CD4-positive, alpha-beta memory T cell (primary cell): ENCODE results near the gene TXLNA. TPM values are rescaled to one million over a fixed set of nuclear protein-coding genes. Genes with fewer than 3 reads are reported as not detected.
"Not testable (repeated sequence)": the region's sequence is repeated elsewhere in the genome, so short reads cannot be mapped to it uniquely, and the experiment has no call there.

ENCODE experiments used
- CTCF ChIA-PET: fragments of 350-600 bp; sonication (Branson Sonifier 250); formaldehyde crosslinking; loops from one replicate; lab custom pipeline; 2021; ENCODE audit warnings: inconsistent platforms; ENCODE audit not compliant: partially characterized antibody; lab: Charles Lee
- POLR2A ChIA-PET: fragments of 350-600 bp; sonication (Branson Sonifier 250); formaldehyde crosslinking; loops from one replicate; lab custom pipeline; 2021; ENCODE audit not compliant: partially characterized antibody; lab: Charles Lee
- DNase-seq, 5 donors: peaks; one replicate each; pipeline versions ENCODE4 v3.0.0 to v3.0.0-alpha.2; 2020 to 2022; ENCODE audit warnings: mixed read lengths in 1 of 5
- H3K27ac ChIP-seq: one replicate; pipeline ENCODE4 v1.7.0; 2013; ENCODE audit warnings: low read depth, low read length
- H3K27me3 ChIP-seq: 2 replicates; pipeline ENCODE4 v1.7.0; 2013; ENCODE audit warnings: mild to moderate bottlenecking, low read length, moderate library complexity; ENCODE audit not compliant: insufficient read depth
- H3K36me3 ChIP-seq: 2 replicates; pipeline ENCODE4 v1.7.0; 2013; ENCODE audit warnings: mild to moderate bottlenecking, low read length, moderate library complexity; ENCODE audit not compliant: insufficient read depth
- H3K4me1 ChIP-seq: 2 replicates; pipeline ENCODE4 v1.7.0; 2013; ENCODE audit warnings: mild to moderate bottlenecking, low read length, moderate library complexity; ENCODE audit not compliant: insufficient read depth
- H3K4me3 ChIP-seq, 2 donors: one replicate each; pipeline ENCODE4 v1.7.0; 2013; ENCODE audit warnings: low read length in 2 of 2, mild to moderate bottlenecking in 1 of 2
- H3K9me3 ChIP-seq, 2 donors: one replicate each; pipeline ENCODE4 v1.7.0; 2013; ENCODE audit warnings: low read length in 2 of 2, control low read depth in 1 of 2; ENCODE audit not compliant: control insufficient read depth in 1 of 2
- H3K27ac Mint-ChIP-seq, 7 donors: one replicate each; pipeline ENCODE4 v1.8.0; 2020 to 2021; ENCODE audit warnings: mixed read lengths in 7 of 7, mild to moderate bottlenecking in 6 of 7, inconsistent platforms in 3 of 7, moderate library complexity in 3 of 7
- H3K27me3 Mint-ChIP-seq, 2 donors: one replicate each; pipeline ENCODE4 v1.8.0; 2020 to 2021; ENCODE audit warnings: mixed read lengths in 2 of 2
- H3K36me3 Mint-ChIP-seq, 2 donors: one replicate each; pipeline ENCODE4 v1.8.0; 2020 to 2021; ENCODE audit warnings: mixed read lengths in 2 of 2, inconsistent platforms in 1 of 2, mild to moderate bottlenecking in 1 of 2
- H3K4me1 Mint-ChIP-seq, 4 donors: one replicate each; pipeline ENCODE4 v1.8.0; 2020 to 2021; ENCODE audit warnings: mixed read lengths in 4 of 4, mild to moderate bottlenecking in 1 of 4
- H3K4me3 Mint-ChIP-seq, 8 donors: one replicate each; pipeline ENCODE4 v1.8.0; 2020 to 2021; ENCODE audit warnings: mixed read lengths in 8 of 8, mild to moderate bottlenecking in 7 of 8, moderate library complexity in 6 of 8, inconsistent platforms in 3 of 8
- H3K9me3 Mint-ChIP-seq, 8 donors: one replicate each; pipeline ENCODE4 v1.8.0; 2020 to 2021; ENCODE audit warnings: mixed read lengths in 8 of 8, mild to moderate bottlenecking in 5 of 8, inconsistent platforms in 3 of 8, moderate library complexity in 1 of 8
- intact Hi-C: fragments of 100-400 bp; cut with micrococcal nuclease; formaldehyde crosslinking; loops from one replicate; pipeline ENCODE4 v1.15.1; 2023
- polyA plus RNA-seq, 2 donors: library from polyadenylated mRNA; unstranded; fragments of 300-500 nt; fragmentation: Illumina TruSeq; gene quantifications; one replicate each; pipeline ENCODE4 v1.2.3, GENCODE V29; 2021
- total RNA-seq, 2 experiments: library from RNA; stranded (reverse); gene quantifications; one replicate each; pipeline ENCODE4 v1.2.3, GENCODE V29; 2021

Gene TXLNA
- total and polyA plus RNA-seq, 4 experiments from 2014 or later = 21.8 to 43.4 (median 37.5) TPM

GRCh38 chr1:32144033-32144432, 35.4 kb upstream of the TXLNA start:
- H3K4me1 Mint-ChIP-seq = peaks cover 35 to 69% (median 52%) of the 10 kb centered on the region in 4 donors
- Histone ChIP-seq H3K36me3 (no peaks in the 10 kb centered on the region), H3K4me3 (no peak overlapping the region), H3K27ac (no peak overlapping the region), H3K27me3 (no peaks in the 10 kb centered on the region), H3K4me1 (peaks cover 20% of the 10 kb centered on the region), H3K9me3 (no peaks in the 10 kb centered on the region)
- peaks cover 0 to 17% (median 10%) of the 10 kb centered on the region in 8 donors for H3K9me3 Mint-ChIP-seq
- no peak overlapping the region for H3K27ac Mint-ChIP-seq
- no peak for DNase-seq
- intact Hi-C loops = no loop called here
- POLR2A ChIA-PET = no interaction called here
- H3K4me3 Mint-ChIP-seq = no peak overlapping the region
- H3K36me3 Mint-ChIP-seq = peaks cover 19 to 22% of the 10 kb centered on the region in 2 donors
- no peaks in the 10 kb centered on the region for H3K27me3 Mint-ChIP-seq
- CTCF ChIA-PET = no interaction called here

DNA sequence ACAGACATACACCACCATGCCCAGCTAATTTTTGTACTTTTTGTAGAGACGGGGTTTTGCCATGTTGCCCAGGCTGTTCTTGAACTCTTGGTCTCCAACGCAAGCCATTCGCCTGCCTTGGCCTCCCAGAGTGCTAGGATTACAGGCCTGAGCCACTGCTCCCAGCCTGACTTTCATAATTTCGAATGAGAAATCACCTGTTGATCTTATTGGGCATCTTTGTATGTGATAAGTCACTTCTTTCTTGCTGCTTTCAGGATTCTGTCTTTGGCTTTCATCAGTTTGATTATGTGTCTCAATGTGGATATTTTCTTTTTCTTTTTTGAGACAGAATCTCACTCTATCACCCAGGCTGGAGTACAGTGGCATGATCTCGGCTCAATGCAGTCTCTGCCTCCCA, 31.7 kb upstream of the TXLNA start:
- POLR2A ChIA-PET, H3K4me1 ChIP-seq, H3K4me3 ChIP-seq, CTCF ChIA-PET, H3K36me3 ChIP-seq, H3K4me3 Mint-ChIP-seq, H3K27me3 ChIP-seq, H3K9me3 ChIP-seq, H3K27me3 Mint-ChIP-seq, DNase-seq, H3K27ac ChIP-seq, intact Hi-C loops: not testable (repeated sequence)
- Mint-ChIP-seq H3K27ac (peak overlapping the region in 1 of 7 donors; percentile 47), H3K4me1 (peaks cover 22 to 56% (median 43%) of the 10 kb centered on the region in 4 donors), H3K9me3 (peaks cover 0 to 18% (median 11%) of the 10 kb centered on the region in 8 donors), H3K36me3 (peaks cover 22 to 24% of the 10 kb centered on the region in 2 donors)

- intact Hi-C loops = no loop called here
- DNase-seq = no peak
- Mint-ChIP-seq H3K27ac (peak overlapping the region in 2 of 7 donors; percentile 7 to 29), H3K9me3 (peaks cover 0 to 18% (median 11%) of the 10 kb centered on the region in 8 donors), H3K4me1 (peaks cover 10 to 30% (median 23%) of the 10 kb centered on the region in 4 donors), H3K27me3 (no peaks in the 10 kb centered on the region), H3K4me3 (no peak overlapping the region), H3K36me3 (peaks cover 24 to 29% of the 10 kb centered on the region in 2 donors)
- H3K27me3 ChIP-seq = no peaks in the 10 kb centered on the region
- H3K36me3 ChIP-seq = peaks cover under 1% of the 10 kb centered on the region
- no peak overlapping the region for H3K4me3 ChIP-seq
- H3K9me3 ChIP-seq = no peaks in the 10 kb centered on the region
- no peaks in the 10 kb centered on the region for H3K4me1 ChIP-seq
- H3K27ac ChIP-seq = no peak overlapping the region
- CTCF ChIA-PET = interaction anchor here (0.5 to 1.1 kb wide), 2 partner anchors 66 to 171 kb away, joined by 3 to 4 read pairs; no protein-coding TSS in a partner anchor
- POLR2A ChIA-PET = no interaction called here
These were observed 28.6 kb upstream of the TXLNA start for GRCh38 chr1:32150847-32151246.

DNA sequence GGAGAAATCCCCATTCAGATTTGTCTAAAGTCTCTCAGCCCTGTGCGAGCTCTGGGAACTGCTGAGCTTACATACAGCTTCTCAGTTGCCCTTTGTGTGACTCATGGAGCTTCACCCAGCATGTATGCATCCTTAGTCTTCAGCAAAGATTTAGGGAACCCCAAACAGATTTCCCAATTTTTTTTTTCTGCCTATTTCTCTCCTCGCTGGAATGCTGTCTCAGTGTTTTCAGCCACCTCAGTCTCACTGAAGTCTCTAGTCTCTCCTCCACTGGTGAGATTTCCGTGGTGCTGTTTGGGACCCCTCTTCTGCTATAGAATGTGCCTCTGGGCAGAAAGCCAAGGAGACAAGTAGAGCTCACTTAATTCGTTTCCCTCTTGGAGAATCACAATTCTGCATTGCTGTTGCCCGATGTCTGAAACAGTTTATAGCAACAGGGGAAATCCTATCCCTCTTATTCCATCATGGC, 28.1 kb upstream of the TXLNA start:
- H3K27ac ChIP-seq = no peak overlapping the region
- no peak for DNase-seq
- peaks cover 6 to 25% (median 18%) of the 10 kb centered on the region in 4 donors for H3K4me1 Mint-ChIP-seq
- H3K27me3 Mint-ChIP-seq = no peaks in the 10 kb centered on the region
- no peaks in the 10 kb centered on the region for H3K9me3 ChIP-seq
- H3K36me3 ChIP-seq = peaks cover 6% of the 10 kb centered on the region
- H3K36me3 Mint-ChIP-seq = peaks cover 27 to 33% of the 10 kb centered on the region in 2 donors
- no peaks in the 10 kb centered on the region for H3K27me3 ChIP-seq
- H3K9me3 Mint-ChIP-seq = peaks cover 0 to 18% (median 11%) of the 10 kb centered on the region in 8 donors
- no peak overlapping the region for H3K4me3 ChIP-seq
- intact Hi-C loops = no loop called here
- peak overlapping the region in 2 of 7 donors; percentile 7 to 27 for H3K27ac Mint-ChIP-seq
- CTCF ChIA-PET = interaction anchor here (0.5 to 1.1 kb wide), 3 partner anchors 65 to 563 kb away, joined by 3 to 4 read pairs (median 3); no protein-coding TSS in a partner anchor
- H3K4me1 ChIP-seq = no peaks in the 10 kb centered on the region
- H3K4me3 Mint-ChIP-seq = peak overlapping the region in 1 of 8 donors; percentile 44
- POLR2A ChIA-PET = no interaction called here

GRCh38 chr1:32159189-32159588, 20.3 kb upstream of the TXLNA start:
- ChIA-PET POLR2A (no interaction called here), CTCF (interaction anchor here (1.1 kb wide), 1 partner anchor 242 kb away, joined by 3 read pairs; no protein-coding TSS in a partner anchor)
- DNase-seq = no peak
- Histone ChIP-seq H3K9me3 (no peaks in the 10 kb centered on the region), H3K27me3 (no peaks in the 10 kb centered on the region), H3K36me3 (peaks cover 71% of the 10 kb centered on the region), H3K4me3 (no peak overlapping the region), H3K27ac (no peak overlapping the region), H3K4me1 (no peaks in the 10 kb centered on the region)
- H3K4me1 Mint-ChIP-seq = peaks cover 0 to 4% (median under 1%) of the 10 kb centered on the region in 4 donors
- H3K9me3 Mint-ChIP-seq = no peaks in the 10 kb centered on the region
- peak overlapping the region in 1 of 7 donors; percentile 64 for H3K27ac Mint-ChIP-seq
- H3K27me3 Mint-ChIP-seq = no peaks in the 10 kb centered on the region
- intact Hi-C loops = no loop called here
- H3K36me3 Mint-ChIP-seq = peaks cover 66 to 78% of the 10 kb centered on the region in 2 donors
- no peak overlapping the region for H3K4me3 Mint-ChIP-seq

GRCh38 chr1:32163405-32163804, 16.1 kb upstream of the TXLNA start:
- Mint-ChIP-seq H3K36me3 (peaks cover 54 to 69% of the 10 kb centered on the region in 2 donors), H3K27me3 (no peaks in the 10 kb centered on the region), H3K4me3 (no peak overlapping the region), H3K27ac (peak overlapping the region in 1 of 7 donors; percentile 4), H3K9me3 (no peaks in the 10 kb centered on the region), H3K4me1 (peaks cover 0 to 1% (median 0%) of the 10 kb centered on the region in 4 donors)
- ChIA-PET CTCF (interaction anchor here (1.2 kb wide), 1 partner anchor 237 kb away, joined by 3 read pairs; no protein-coding TSS in a partner anchor), POLR2A (interaction anchor here (1.2 kb wide), 1 partner anchor 17 kb away, joined by 3 read pairs; the partner anchor contains the start of gene TXLNA)
- Histone ChIP-seq H3K4me1 (no peaks in the 10 kb centered on the region), H3K27ac (no peak overlapping the region), H3K27me3 (no peaks in the 10 kb centered on the region), H3K4me3 (no peak overlapping the region), H3K9me3 (no peaks in the 10 kb centered on the region), H3K36me3 (peaks cover 61% of the 10 kb centered on the region)
- DNase-seq = no peak
- intact Hi-C loops = no loop called here

DNA sequence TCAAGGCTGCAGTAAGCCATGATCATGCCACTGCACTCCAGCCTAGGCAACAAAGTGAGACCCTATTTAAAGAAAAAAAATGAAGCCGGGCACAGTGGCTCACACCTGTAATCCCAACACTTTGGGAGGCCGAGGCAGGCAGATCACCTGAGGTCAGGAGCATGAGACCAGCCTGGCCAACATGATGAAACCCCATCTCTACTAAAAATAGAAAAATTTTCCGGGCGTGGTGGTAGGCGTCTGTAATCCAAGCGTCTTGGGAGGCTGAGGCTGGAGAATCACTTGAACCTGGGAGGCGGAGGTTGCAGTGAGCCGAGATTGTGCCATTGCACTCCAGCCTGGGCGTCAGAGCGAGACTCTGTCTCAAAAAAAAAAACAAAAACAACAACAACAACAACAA, 13.8 kb upstream of the TXLNA start:
- H3K36me3 ChIP-seq = peaks cover 63% of the 10 kb centered on the region
- H3K4me1 Mint-ChIP-seq, H3K9me3 Mint-ChIP-seq, H3K9me3 ChIP-seq, H3K4me3 Mint-ChIP-seq, POLR2A ChIA-PET, DNase-seq, H3K4me3 ChIP-seq, H3K27me3 Mint-ChIP-seq, intact Hi-C loops, H3K4me1 ChIP-seq, H3K27me3 ChIP-seq, H3K27ac Mint-ChIP-seq, H3K27ac ChIP-seq: not testable (repeated sequence)
- CTCF ChIA-PET = interaction anchor here (0.6 kb wide), 1 partner anchor 433 kb away, joined by 5 read pairs; no protein-coding TSS in a partner anchor
- H3K36me3 Mint-ChIP-seq = peaks cover 50 to 64% of the 10 kb centered on the region in 2 donors
